ENCODE results near the gene CCNG2. TPM values are rescaled to one million over a fixed set of nuclear protein-coding genes. Genes with fewer than 3 reads are reported as not detected.

Gene CCNG2
- total RNA-seq, 1 experiment from 2014 or later: 34.1 TPM

DNA sequence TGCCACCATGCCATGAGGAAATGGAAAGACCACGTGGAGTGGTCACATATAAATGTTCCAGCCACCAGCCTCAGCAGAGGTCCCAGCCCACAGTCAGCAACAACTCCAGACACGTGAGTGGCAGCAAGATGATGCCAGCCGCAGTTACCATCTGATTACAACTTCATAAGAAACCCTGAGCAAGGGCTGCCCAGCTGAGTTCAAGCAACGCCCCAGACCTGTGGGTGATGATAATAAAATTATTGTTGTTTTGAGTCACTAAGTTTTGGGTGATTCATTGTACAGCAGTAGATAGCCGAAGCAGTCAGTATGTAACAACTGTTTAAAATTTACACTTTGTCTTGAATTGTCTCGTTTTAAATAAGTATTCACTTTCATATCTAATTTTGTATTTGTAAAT, 5.8 kb upstream of the CCNG2 start:
- POLR2A ChIA-PET: no interaction called here
- Histone ChIP-seq H3K36me3 (ENCODE audit: control insufficient read depth in 1 of 2, insufficient read depth in 2 of 2, low read length in 2 of 2) (no peaks in the 10 kb centered on the region), H3K9me3 (ENCODE audit: control insufficient read depth in 1 of 2, insufficient read depth in 1 of 2, low read depth in 1 of 2, low read length in 2 of 2) (no peaks in the 10 kb centered on the region), H3K27me3 (ENCODE audit: insufficient read depth, low read length) (no peaks in the 10 kb centered on the region), H3K9ac (ENCODE audit: low read length) (no peak overlapping the region), H3K4me2 (ENCODE audit: low read length) (no peak overlapping the region), H2AFZ (ENCODE audit: low read depth, low read length, poor library complexity, severe bottlenecking) (no peak overlapping the region), H3K4me1 (ENCODE audit: control insufficient read depth in 1 of 2, insufficient read depth in 2 of 2, low read length in 2 of 2) (peaks cover 8% of the 10 kb centered on the region in 2 experiments; a peak in 3 of 4 replicates), H3K79me2 (ENCODE audit: insufficient read depth, low read length) (no peaks in the 10 kb centered on the region), H3K27ac (ENCODE audit: low read depth, low read length) (no peak overlapping the region), H3K9me2 (ENCODE audit: insufficient read depth) (no peaks in the 10 kb centered on the region), H4K20me1 (ENCODE audit: insufficient read depth) (no peaks in the 10 kb centered on the region), H3K4me3 (replicated peaks in 1 of 2; ENCODE audit: low read depth in 1 of 2, low read length in 2 of 2) (no peak overlapping the region)
- BruUV-seq (replicated peaks): no TSS peak
- no peak for ATAC-seq
- CTCF ChIA-PET: no interaction called here
- no peak for DNase-seq (ENCODE audit: low read depth, low spot score)
- RAD21 ChIA-PET (ENCODE audit: low non-redundant PET in 1 of 2, low total read pairs in 2 of 2, uncharacterized antibody in 2 of 2, unreplicated experiment in 2 of 2): no interaction called here
- intact Hi-C loops (cut with micrococcal nuclease): no loop called here
- TF ChIP-seq ELF1 (IDR thresholded peaks at IDR 0.05; ENCODE audit: borderline replicate concordance, low read depth) (no peak), CEBPB (IDR thresholded peaks at IDR 0.05; ENCODE audit: low read depth) (no peak), RAD21 (IDR thresholded peaks at IDR 0.05; ENCODE audit: low read depth) (no peak), EGR1 (IDR thresholded peaks at IDR 0.05; ENCODE audit: low read depth) (no peak), TCF7L2 (IDR thresholded peaks at IDR 0.05; ENCODE audit: borderline replicate concordance, extremely low read depth, insufficient read depth, insufficient read length) (no peak), EZH2phosphoT487 (IDR thresholded peaks at IDR 0.05; ENCODE audit: borderline replicate concordance) (no peak), ZFX (IDR thresholded peaks at IDR 0.05) (no peak), FOSL1 (IDR thresholded peaks at IDR 0.05; ENCODE audit: low read depth) (no peak), JUND (IDR thresholded peaks at IDR 0.05) (no peak), SIN3A (IDR thresholded peaks at IDR 0.05; ENCODE audit: low read depth) (no peak), POLR2AphosphoS5 (IDR thresholded peaks at IDR 0.05; ENCODE audit: low read depth, low read length) (no peak)
- TF ChIP-seq, protein P1, sequence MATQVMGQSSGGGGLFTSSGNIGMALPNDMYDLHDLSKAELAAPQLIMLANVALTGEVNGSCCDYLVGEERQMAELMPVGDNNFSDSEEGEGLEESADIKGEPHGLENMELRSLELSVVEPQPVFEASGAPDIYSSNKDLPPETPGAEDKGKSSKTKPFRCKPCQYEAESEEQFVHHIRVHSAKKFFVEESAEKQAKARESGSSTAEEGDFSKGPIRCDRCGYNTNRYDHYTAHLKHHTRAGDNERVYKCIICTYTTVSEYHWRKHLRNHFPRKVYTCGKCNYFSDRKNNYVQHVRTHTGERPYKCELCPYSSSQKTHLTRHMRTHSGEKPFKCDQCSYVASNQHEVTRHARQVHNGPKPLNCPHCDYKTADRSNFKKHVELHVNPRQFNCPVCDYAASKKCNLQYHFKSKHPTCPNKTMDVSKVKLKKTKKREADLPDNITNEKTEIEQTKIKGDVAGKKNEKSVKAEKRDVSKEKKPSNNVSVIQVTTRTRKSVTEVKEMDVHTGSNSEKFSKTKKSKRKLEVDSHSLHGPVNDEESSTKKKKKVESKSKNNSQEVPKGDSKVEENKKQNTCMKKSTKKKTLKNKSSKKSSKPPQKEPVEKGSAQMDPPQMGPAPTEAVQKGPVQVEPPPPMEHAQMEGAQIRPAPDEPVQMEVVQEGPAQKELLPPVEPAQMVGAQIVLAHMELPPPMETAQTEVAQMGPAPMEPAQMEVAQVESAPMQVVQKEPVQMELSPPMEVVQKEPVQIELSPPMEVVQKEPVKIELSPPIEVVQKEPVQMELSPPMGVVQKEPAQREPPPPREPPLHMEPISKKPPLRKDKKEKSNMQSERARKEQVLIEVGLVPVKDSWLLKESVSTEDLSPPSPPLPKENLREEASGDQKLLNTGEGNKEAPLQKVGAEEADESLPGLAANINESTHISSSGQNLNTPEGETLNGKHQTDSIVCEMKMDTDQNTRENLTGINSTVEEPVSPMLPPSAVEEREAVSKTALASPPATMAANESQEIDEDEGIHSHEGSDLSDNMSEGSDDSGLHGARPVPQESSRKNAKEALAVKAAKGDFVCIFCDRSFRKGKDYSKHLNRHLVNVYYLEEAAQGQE (IDR thresholded peaks at IDR 0.05; ENCODE audit: low read depth): no peak
